ENCODE data around the gene CLDND2. TPM values are rescaled to one million over a fixed set of nuclear protein-coding genes. Genes with fewer than 3 reads are reported as not detected.

CLDND2 gene
- total RNA-seq, 1 donor from 2014 or later: not detected

GRCh38 chr19:51357952-51358351 is 10.9 kb downstream of the CLDND2 start:
- DNase-seq (ENCODE audit: low spot score in 2 of 2) (no peak), FAIRE-seq (no peak)

- DNase-seq (ENCODE audit: low spot score in 2 of 2): no peak
- no peak for FAIRE-seq
Measured at GRCh38 chr19:51356159-51356801, 12.5 kb downstream of the CLDND2 start.

GRCh38 chr19:51354742-51355148 is 14.1 kb downstream of the CLDND2 start:
- DNase-seq (ENCODE audit: low spot score in 2 of 2) (no peak), FAIRE-seq (no peak)

GRCh38 chr19:51354103-51354741 is 14.6 kb downstream of the CLDND2 start:
- DNase-seq (ENCODE audit: low spot score in 2 of 2) (no peak), FAIRE-seq (no peak)

- DNase-seq (ENCODE audit: low spot score in 2 of 2) (no peak), FAIRE-seq (no peak)
Measured at GRCh38 chr19:51352783-51353360, 15.9 kb downstream of the CLDND2 start.

- DNase-seq (ENCODE audit: low spot score in 2 of 2) (no peak), FAIRE-seq (no peak)
Measured at GRCh38 chr19:51351266-51351990, 17.4 kb downstream of the CLDND2 start.

GRCh38 chr19:51347209-51347928 is 21.4 kb downstream of the CLDND2 start:
- DNase-seq (ENCODE audit: low spot score in 2 of 2) (no peak), FAIRE-seq (no peak)

GRCh38 chr19:51346742-51347141 is 22.1 kb downstream of the CLDND2 start:
- no peak for DNase-seq (ENCODE audit: low spot score in 2 of 2)
- FAIRE-seq: no peak

GRCh38 chr19:51345076-51345620 is 23.7 kb downstream of the CLDND2 start:
- DNase-seq (ENCODE audit: low spot score in 2 of 2): no peak
- no peak for FAIRE-seq

- no peak for DNase-seq (ENCODE audit: low spot score in 2 of 2)
- no peak for FAIRE-seq
Measured at GRCh38 chr19:51342631-51343569, 25.9 kb downstream of the CLDND2 start.

GRCh38 chr19:51341976-51342580 is 26.7 kb downstream of the CLDND2 start, which contains the start of gene VSIG10L:
VSIG10L (minus strand) TSS chr19:51342139; CDS start chr19:51342124, 15 bp downstream.
- FAIRE-seq (no peak), DNase-seq (ENCODE audit: low spot score in 2 of 2) (no peak)

GRCh38 chr19:51341066-51341465 is 27.7 kb downstream of the CLDND2 start:
- DNase-seq (ENCODE audit: low spot score in 2 of 2): no peak
- no peak for FAIRE-seq

GRCh38 chr19:51339687-51340656 is 28.8 kb downstream of the CLDND2 start:
- no peak for FAIRE-seq

GRCh38 chr19:51339313-51339686 is 29.5 kb downstream of the CLDND2 start:
- no peak for DNase-seq (ENCODE audit: low spot score in 2 of 2)
- no peak for FAIRE-seq

More at GRCh38 chr19:51339687-51340656, 28.8 kb downstream of the CLDND2 start:
- peak; percentile 96 to 99 for DNase-seq (ENCODE audit: low spot score in 2 of 2)

- FAIRE-seq: no peak
- DNase-seq (ENCODE audit: low spot score in 2 of 2): peak; percentile 77 to 87
Measured at GRCh38 chr19:51338563-51339312, 30.1 kb downstream of the CLDND2 start.

GRCh38 chr19:51337861-51338562 is 30.8 kb downstream of the CLDND2 start:
- DNase-seq (ENCODE audit: low spot score in 2 of 2) (no peak), FAIRE-seq (no peak)
